ENCODE results near the gene B3GNT2. TPM values are rescaled to one million over a fixed set of nuclear protein-coding genes. Genes with fewer than 3 reads are reported as not detected.

Gene B3GNT2
- total RNA-seq, 1 donor from 2014 or later, result 17.4 TPM

DNA sequence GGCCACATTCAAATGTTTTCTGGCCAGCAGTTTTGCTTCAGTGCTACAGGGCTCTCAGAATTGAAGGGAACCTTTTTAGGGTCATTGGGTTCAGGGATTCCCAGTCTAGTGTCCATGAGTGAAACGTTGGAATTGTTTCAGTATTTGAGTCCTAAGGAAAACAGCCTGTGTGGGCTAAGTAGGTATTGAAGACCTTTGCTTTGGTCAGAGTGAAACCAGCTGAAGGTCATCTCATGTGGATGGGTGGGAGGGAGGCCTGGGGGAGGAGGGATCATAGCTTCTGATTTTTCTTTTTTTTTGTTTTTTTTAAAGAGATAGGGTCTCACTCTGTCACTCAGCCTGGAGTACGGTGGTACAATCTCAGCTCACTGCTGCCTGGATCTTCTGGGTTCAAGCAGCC, 20.2 kb downstream of the B3GNT2 start:
- H3K9me3 Mint-ChIP-seq (ENCODE audit: low read depth), result peaks cover 11% of the 10 kb centered on the region
- peaks cover 15% of the 10 kb centered on the region for H3K4me1 Mint-ChIP-seq (ENCODE audit: low read depth)
- no peak for DNase-seq (ENCODE audit: low spot score, unreplicated experiment)
- no peak overlapping the region for H3K4me3 Mint-ChIP-seq (ENCODE audit: low read depth)
- peak overlapping the region; percentile 57 for H3K27ac Mint-ChIP-seq
- H3K27me3 Mint-ChIP-seq, result no peaks in the 10 kb centered on the region
- TF ChIP-seq, protein P1, sequence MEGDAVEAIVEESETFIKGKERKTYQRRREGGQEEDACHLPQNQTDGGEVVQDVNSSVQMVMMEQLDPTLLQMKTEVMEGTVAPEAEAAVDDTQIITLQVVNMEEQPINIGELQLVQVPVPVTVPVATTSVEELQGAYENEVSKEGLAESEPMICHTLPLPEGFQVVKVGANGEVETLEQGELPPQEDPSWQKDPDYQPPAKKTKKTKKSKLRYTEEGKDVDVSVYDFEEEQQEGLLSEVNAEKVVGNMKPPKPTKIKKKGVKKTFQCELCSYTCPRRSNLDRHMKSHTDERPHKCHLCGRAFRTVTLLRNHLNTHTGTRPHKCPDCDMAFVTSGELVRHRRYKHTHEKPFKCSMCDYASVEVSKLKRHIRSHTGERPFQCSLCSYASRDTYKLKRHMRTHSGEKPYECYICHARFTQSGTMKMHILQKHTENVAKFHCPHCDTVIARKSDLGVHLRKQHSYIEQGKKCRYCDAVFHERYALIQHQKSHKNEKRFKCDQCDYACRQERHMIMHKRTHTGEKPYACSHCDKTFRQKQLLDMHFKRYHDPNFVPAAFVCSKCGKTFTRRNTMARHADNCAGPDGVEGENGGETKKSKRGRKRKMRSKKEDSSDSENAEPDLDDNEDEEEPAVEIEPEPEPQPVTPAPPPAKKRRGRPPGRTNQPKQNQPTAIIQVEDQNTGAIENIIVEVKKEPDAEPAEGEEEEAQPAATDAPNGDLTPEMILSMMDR (IDR thresholded peaks at IDR 0.05; ENCODE audit: unreplicated experiment), result no peak
- peaks cover 10% of the 10 kb centered on the region for H3K36me3 Mint-ChIP-seq (ENCODE audit: insufficient read depth)

DNA sequence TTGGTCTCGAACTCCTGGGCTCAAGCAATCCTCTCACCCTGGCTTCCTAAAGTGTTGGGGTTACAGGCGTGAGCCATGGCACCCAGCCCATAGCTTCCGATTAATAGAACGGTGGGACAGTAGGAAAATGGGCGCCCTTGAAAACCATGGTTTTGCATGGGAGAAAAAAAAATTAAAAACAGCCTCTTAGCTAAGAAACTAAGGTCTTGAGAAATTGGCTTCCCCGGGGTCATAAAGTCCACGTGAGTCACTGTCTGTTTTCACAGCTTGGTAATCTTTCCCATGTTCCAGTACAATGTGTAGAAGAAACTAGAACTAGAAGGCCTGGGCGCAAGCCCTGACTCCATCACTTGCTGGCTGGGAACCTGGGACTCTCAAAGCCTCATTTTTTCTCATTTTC, 20.7 kb downstream of the B3GNT2 start:
- H3K36me3 Mint-ChIP-seq (ENCODE audit: insufficient read depth), result peaks cover 10% of the 10 kb centered on the region
- H3K4me3 Mint-ChIP-seq (ENCODE audit: low read depth), result no peak overlapping the region
- no peak overlapping the region for H3K27ac Mint-ChIP-seq
- no peak for DNase-seq (ENCODE audit: low spot score, unreplicated experiment)
- H3K27me3 Mint-ChIP-seq, result no peaks in the 10 kb centered on the region
- H3K9me3 Mint-ChIP-seq (ENCODE audit: low read depth), result peaks cover 9% of the 10 kb centered on the region
- TF ChIP-seq, protein P1 (IDR thresholded peaks at IDR 0.05; ENCODE audit: unreplicated experiment), result no peak
- peaks cover 15% of the 10 kb centered on the region for H3K4me1 Mint-ChIP-seq (ENCODE audit: low read depth)

DNA sequence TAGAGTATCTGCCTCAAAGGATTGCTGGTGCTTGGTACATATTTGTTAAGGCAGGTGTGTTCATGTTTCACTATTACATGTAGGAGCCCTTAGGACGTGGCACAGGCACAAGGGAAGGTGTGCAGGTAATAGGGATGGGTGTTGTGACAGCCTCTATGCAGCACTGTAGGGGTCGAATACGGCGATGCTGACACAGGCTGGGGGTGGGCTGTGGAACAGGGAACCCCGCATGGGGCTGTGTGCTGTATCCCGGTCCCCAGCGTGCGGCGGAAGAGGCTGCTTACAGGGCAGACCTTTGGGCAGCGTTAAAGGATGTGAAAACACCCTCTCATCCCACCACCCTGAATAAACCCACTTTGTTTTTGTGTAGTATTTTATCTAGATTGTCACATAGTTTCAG, 21.5 kb downstream of the B3GNT2 start:
- H3K36me3 Mint-ChIP-seq (ENCODE audit: insufficient read depth), result peaks cover 18% of the 10 kb centered on the region
- peak overlapping the region; percentile 23 for H3K27ac Mint-ChIP-seq
- peaks cover 6% of the 10 kb centered on the region for H3K9me3 Mint-ChIP-seq (ENCODE audit: low read depth)
- peaks cover 15% of the 10 kb centered on the region for H3K4me1 Mint-ChIP-seq (ENCODE audit: low read depth)
- H3K27me3 Mint-ChIP-seq, result no peaks in the 10 kb centered on the region
- no peak for DNase-seq (ENCODE audit: low spot score, unreplicated experiment)
- no peak overlapping the region for H3K4me3 Mint-ChIP-seq (ENCODE audit: low read depth)
- TF ChIP-seq, protein P1 (IDR thresholded peaks at IDR 0.05; ENCODE audit: unreplicated experiment), result no peak

DNA sequence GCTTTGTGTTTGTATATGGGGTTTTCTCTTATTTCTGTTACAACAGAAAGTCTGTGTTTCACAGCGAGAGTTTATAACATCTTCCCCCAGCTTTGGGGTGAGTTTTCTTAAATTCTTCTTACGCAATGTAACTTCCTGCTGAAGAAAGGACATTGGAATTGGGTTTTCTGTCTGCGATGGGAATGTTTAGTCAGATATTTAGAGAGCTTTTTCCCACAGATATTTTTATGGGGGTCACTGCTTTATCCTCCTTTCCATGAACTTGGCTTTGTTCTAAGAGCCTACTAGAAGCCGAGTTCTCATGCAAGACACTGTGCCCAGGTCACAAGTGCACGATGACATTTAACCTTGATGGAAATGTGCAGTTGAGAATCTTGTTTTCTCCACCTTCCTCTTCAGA, 22.1 kb downstream of the B3GNT2 start:
- Mint-ChIP-seq H3K4me1 (ENCODE audit: low read depth) (peaks cover 15% of the 10 kb centered on the region), H3K36me3 (ENCODE audit: insufficient read depth) (peaks cover 23% of the 10 kb centered on the region), H3K27me3 (no peaks in the 10 kb centered on the region), H3K9me3 (ENCODE audit: low read depth) (peaks cover 6% of the 10 kb centered on the region), H3K4me3 (ENCODE audit: low read depth) (no peak overlapping the region), H3K27ac (no peak overlapping the region)
- DNase-seq (ENCODE audit: low spot score, unreplicated experiment), result no peak
- TF ChIP-seq, protein P1 (IDR thresholded peaks at IDR 0.05; ENCODE audit: unreplicated experiment), result no peak

DNA sequence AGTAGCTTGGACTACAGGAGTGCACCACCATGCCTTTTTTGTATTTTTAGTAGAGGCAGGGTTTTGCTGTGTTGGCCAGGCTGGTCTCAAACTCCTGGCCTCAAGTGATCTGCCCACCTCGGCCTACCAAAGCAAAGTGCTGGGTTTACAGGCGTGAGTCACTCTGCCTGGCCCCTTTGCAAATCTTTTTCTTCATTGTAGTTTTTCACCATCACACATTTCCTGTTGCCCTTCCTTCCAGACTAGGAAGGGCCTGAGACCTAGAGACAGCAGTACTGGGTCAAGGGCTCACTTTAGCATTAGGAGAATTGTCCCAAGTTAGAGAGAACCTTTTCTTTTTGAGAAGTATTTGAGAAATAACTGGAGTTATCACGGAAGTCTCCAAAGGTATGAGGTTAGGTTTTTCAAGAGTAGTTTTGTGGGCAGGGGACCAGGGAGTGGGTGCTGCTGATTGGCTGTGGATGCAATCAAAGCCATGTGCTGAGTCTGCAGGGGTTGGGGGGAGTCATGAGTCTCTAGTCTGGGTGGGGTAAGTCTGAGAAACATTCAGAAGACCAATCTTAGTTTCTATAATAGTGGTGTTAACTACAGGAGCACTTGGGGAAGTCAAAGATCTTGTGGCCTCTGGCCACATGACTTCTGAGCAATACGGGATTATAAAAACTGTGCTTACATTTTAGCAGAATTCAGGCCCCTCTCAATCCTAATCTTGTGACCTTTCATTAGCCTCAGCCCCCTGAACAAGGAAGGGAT, 23.7 kb downstream of the B3GNT2 start:
- peaks cover 32% of the 10 kb centered on the region for H3K36me3 Mint-ChIP-seq (ENCODE audit: insufficient read depth)

More for the DNA sequence above, 23.7 kb downstream of the B3GNT2 start:
- TF ChIP-seq, protein P1 (IDR thresholded peaks at IDR 0.05; ENCODE audit: unreplicated experiment), result no peak
- Mint-ChIP-seq H3K9me3 (ENCODE audit: low read depth) (peaks cover 6% of the 10 kb centered on the region), H3K4me1 (ENCODE audit: low read depth) (peaks cover 9% of the 10 kb centered on the region), H3K27ac (no peak overlapping the region), H3K27me3 (no peaks in the 10 kb centered on the region), H3K4me3 (ENCODE audit: low read depth) (no peak overlapping the region)
- no peak for DNase-seq (ENCODE audit: low spot score, unreplicated experiment)

All from progenitor cell of endocrine pancreas (in vitro differentiated cells).